Measurements from ENCODE around the gene LAIR1. TPM values are rescaled to one million over a fixed set of nuclear protein-coding genes. Genes with fewer than 3 reads are reported as not detected.
A peak's percentile ranks its signal among the peaks of the same experiment; 100 is the strongest.
"Not testable (repeated sequence)": the region's sequence is repeated elsewhere in the genome, so short reads cannot be mapped to it uniquely, and the experiment has no call there.

The LAIR1 gene
- total RNA-seq, 4 donors from 2014 or later = 3.1 to 14.5 (median 8.7) TPM

GRCh38 chr19:54369688-54370433 lies 5.1 kb upstream of the LAIR1 start:
- H3K9me3 ChIP-seq; H3K36me3 ChIP-seq; H3K4me1 ChIP-seq; H3K4me3 ChIP-seq (replicated peaks in 1 of 3); H3K27ac ChIP-seq; DNase-seq; H3K27me3 ChIP-seq; intact Hi-C loops (cut with DNase I): not testable (repeated sequence)
- 72 to 74% methylated on average over 12 to 14 of the region's 19 CpGs for WGBS, 2 donors

GRCh38 chr19:54369082-54369687 lies 4.5 kb upstream of the LAIR1 start:
- H3K9me3 ChIP-seq = no peaks in the 10 kb centered on the region
- H3K27ac ChIP-seq = no peak overlapping the region
- DNase-seq = no peak
- H3K4me3 ChIP-seq (replicated peaks in 1 of 3) = no peak overlapping the region
- TF ChIP-seq POLR2A (IDR thresholded peaks at IDR 0.05) = no peak
- TF ChIP-seq CTCF (IDR thresholded peaks at IDR 0.05) = no peak
- no peaks in the 10 kb centered on the region for H3K27me3 ChIP-seq
- H3K36me3 ChIP-seq = no peaks in the 10 kb centered on the region
- no peaks in the 10 kb centered on the region for H3K4me1 ChIP-seq
- 63 to 70% methylated on average over 8 of the region's 8 CpGs for WGBS, 2 donors
- intact Hi-C loops (cut with DNase I) = no loop called here

GRCh38 chr19:54366811-54367210 lies 2.1 kb upstream of the LAIR1 start:
- WGBS, 2 donors = 52 to 54% methylated on average over 6 of the region's 6 CpGs

GRCh38 chr19:54365798-54366197 lies 1.1 kb upstream of the LAIR1 start:
- H3K36me3 ChIP-seq; H3K27ac ChIP-seq; H3K4me3 ChIP-seq (replicated peaks in 1 of 3); H3K27me3 ChIP-seq; DNase-seq; intact Hi-C loops (cut with DNase I); H3K9me3 ChIP-seq; H3K4me1 ChIP-seq: not testable (repeated sequence)
- WGBS, 2 donors = 93% methylated on average over 13 of the region's 13 CpGs

More at GRCh38 chr19:54366811-54367210, 2.1 kb upstream of the LAIR1 start:
- Histone ChIP-seq H3K4me1 (no peaks in the 10 kb centered on the region), H3K36me3 (no peaks in the 10 kb centered on the region), H3K27ac (no peak overlapping the region), H3K27me3 (no peaks in the 10 kb centered on the region), H3K9me3 (no peaks in the 10 kb centered on the region), H3K4me3 (replicated peaks in 1 of 3) (no peak overlapping the region)
- TF ChIP-seq CTCF (IDR thresholded peaks at IDR 0.05) (no peak), POLR2A (IDR thresholded peaks at IDR 0.05) (no peak)
- intact Hi-C loops (cut with DNase I) = no loop called here
- DNase-seq = no peak

- 49 to 58% methylated on average over 6 to 7 of the region's 10 CpGs for WGBS, 2 donors
- intact Hi-C loops (cut with DNase I); DNase-seq; H3K36me3 ChIP-seq; H3K4me3 ChIP-seq (replicated peaks in 1 of 3); H3K4me1 ChIP-seq; H3K9me3 ChIP-seq; H3K27ac ChIP-seq; H3K27me3 ChIP-seq: not testable (repeated sequence)
Measured at GRCh38 chr19:54361680-54362422, 2.9 kb downstream of the LAIR1 start.

- H3K9me3 ChIP-seq; H3K4me3 ChIP-seq (replicated peaks in 1 of 3); H3K36me3 ChIP-seq; H3K4me1 ChIP-seq; DNase-seq; intact Hi-C loops (cut with DNase I); H3K27me3 ChIP-seq; H3K27ac ChIP-seq: not testable (repeated sequence)
- peak in 1 of 6 experiments; percentile 18 for TF ChIP-seq CTCF (IDR thresholded peaks at IDR 0.05)
- WGBS, 2 donors = 61 to 93% methylated on average over 3 to 6 of the region's 21 CpGs
Measured at GRCh38 chr19:54359149-54359820, 5.4 kb downstream of the LAIR1 start.
